NT2/D1 (cell line): ENCODE results near the gene MYL12A.

Source experiments
- SUZ12 ChIP-seq: IDR thresholded peaks from 2 replicates; pipeline ENCODE4 v1.6.1; 2011; ENCODE audit not compliant: insufficient read length, insufficient read depth; ENCODE audit errors: extremely low read depth
- YY1 ChIP-seq: IDR thresholded peaks from 2 replicates; pipeline ENCODE4 v1.6.1; 2011; ENCODE audit not compliant: insufficient read length, insufficient read depth
- ZNF274 ChIP-seq: IDR thresholded peaks from 2 replicates; pipeline ENCODE4 v1.6.1; 2011; ENCODE audit warnings: mild to moderate bottlenecking, low read depth, low read length

GRCh38 chr18:3294435-3295080 is 47.0 kb downstream of the MYL12A start:
- TF ChIP-seq YY1 (no peak), ZNF274 (no peak), SUZ12 (no peak)
